ENCODE measurements around the gene PTPMT1.

The PTPMT1 gene

DNA sequence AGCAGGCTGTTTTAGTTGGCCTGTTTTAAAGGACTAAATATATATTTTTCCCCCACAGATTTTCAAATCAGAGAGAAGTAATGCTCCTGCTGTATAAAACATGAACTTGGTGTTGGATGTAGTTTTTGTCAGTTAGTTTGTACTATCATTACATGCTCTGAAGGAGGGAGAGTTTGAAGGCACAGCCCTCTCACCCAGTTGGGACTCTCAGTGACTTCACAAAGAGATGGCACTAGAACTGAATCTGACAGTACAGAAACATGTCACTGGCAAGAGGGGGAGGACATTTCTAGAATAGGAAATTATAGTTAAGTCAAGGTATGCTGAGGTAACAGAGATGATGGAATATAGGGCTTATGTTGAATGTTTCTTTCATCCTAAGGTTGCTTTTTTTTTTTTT, 49.9 kb downstream of the PTPMT1 start:
- no peak for DNase-seq (ENCODE audit: low read depth)

DNA sequence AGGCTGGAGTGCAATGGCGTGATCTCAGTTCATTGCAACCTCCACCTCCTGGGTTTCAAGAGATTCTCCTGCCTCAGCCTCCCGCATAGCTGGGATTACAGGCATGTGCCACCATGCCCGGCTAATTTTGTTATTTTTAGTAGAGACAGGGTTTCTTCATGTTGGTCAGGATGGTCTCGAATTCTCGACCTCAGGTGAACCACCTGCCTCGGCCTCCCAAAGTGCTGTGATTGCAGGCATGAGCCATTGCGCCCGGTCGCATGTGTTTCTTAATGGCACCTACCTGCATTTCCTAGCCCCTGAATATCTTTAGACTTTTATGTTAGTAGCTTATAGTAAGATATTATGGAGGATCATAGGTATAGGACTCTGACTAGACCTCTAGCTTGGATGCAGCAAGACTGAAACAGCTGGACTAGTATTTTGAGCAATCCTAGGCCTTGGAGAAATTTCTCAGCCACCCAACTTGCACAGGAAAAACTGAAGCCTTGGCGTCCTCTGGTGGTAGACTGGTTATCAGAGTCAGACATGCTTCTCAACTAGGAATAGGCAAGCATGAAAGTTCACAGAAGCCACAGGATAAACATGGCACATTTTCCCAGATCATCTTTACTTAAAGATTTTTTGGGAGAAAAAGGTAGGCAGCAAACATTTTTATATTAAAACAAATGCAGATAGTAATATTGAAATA, 51.5 kb downstream of the PTPMT1 start:
- DNase-seq (ENCODE audit: low read depth) = no peak

DNA sequence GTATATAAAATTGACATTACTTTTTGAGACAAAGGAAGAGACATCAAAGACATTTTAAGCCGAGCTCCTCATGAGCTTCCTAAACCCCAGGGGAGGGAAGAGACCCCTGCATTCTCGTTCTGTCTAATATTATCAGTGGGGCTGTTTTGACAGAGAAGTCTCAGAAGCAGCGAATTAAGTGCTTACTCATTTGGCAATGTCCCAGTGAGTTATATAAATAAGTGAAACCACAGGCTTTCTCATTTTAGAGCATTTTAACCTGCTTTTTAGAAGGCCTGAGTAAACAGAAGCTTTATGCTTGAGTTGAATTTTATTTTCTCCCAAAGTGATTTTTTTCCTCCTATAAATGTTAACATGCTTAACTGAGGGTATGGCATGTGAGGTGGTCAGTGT, 52.0 kb downstream of the PTPMT1 start:
- no peak for DNase-seq (ENCODE audit: low read depth)

- no peak for DNase-seq (ENCODE audit: low read depth)
Observed at GRCh38 chr11:47620836-47621378, 55.5 kb downstream of the PTPMT1 start.

All from activated T-helper 9 cell treated with anti-CD3 and anti-CD28 coated beads, Interleukin-2, amount 50 U/mL, for 16 hours (primary cell).